ENCODE results near the gene TIMM10. TPM values are rescaled to one million over a fixed set of nuclear protein-coding genes. Genes with fewer than 3 reads are reported as not detected.

TIMM10 gene
- total and polyA plus RNA-seq, 2 experiments from 2014 or later, result 32.6 to 64.7 TPM

GRCh38 chr11:57555393-57555792 is 24.8 kb upstream of the TIMM10 start:
- TF ChIP-seq, protein P1, sequence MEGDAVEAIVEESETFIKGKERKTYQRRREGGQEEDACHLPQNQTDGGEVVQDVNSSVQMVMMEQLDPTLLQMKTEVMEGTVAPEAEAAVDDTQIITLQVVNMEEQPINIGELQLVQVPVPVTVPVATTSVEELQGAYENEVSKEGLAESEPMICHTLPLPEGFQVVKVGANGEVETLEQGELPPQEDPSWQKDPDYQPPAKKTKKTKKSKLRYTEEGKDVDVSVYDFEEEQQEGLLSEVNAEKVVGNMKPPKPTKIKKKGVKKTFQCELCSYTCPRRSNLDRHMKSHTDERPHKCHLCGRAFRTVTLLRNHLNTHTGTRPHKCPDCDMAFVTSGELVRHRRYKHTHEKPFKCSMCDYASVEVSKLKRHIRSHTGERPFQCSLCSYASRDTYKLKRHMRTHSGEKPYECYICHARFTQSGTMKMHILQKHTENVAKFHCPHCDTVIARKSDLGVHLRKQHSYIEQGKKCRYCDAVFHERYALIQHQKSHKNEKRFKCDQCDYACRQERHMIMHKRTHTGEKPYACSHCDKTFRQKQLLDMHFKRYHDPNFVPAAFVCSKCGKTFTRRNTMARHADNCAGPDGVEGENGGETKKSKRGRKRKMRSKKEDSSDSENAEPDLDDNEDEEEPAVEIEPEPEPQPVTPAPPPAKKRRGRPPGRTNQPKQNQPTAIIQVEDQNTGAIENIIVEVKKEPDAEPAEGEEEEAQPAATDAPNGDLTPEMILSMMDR (IDR thresholded peaks at IDR 0.05; ENCODE audit: low read depth, low read length), result no peak
- peaks cover 46% of the 10 kb centered on the region for H3K36me3 ChIP-seq
- H3K4me3 ChIP-seq, result no peak overlapping the region
- H3K27ac ChIP-seq, result no peak overlapping the region
- no peaks in the 10 kb centered on the region for H3K27me3 ChIP-seq
- DNase-seq (ENCODE audit: low read depth in 1 of 2, low spot score in 1 of 2), result no peak
- H3K9me3 ChIP-seq (ENCODE audit: low read depth), result no peaks in the 10 kb centered on the region
- H3K4me1 ChIP-seq (ENCODE audit: low read depth), result no peaks in the 10 kb centered on the region

- Histone ChIP-seq H3K27me3 (no peaks in the 10 kb centered on the region), H3K27ac (no peak overlapping the region)
- TF ChIP-seq, protein P1 (IDR thresholded peaks at IDR 0.05; ENCODE audit: low read depth, low read length), result no peak
Observed at GRCh38 chr11:57552479-57552878, 21.9 kb upstream of the TIMM10 start.

GRCh38 chr11:57551941-57552340 is 21.4 kb upstream of the TIMM10 start:
- H3K27ac ChIP-seq, result no peak overlapping the region
- no peak for DNase-seq (ENCODE audit: low read depth in 1 of 2, low spot score in 1 of 2)
- peaks cover 32% of the 10 kb centered on the region for H3K36me3 ChIP-seq
- no peaks in the 10 kb centered on the region for H3K4me1 ChIP-seq (ENCODE audit: low read depth)
- no peak overlapping the region for H3K4me3 ChIP-seq
- no peaks in the 10 kb centered on the region for H3K27me3 ChIP-seq
- TF ChIP-seq, protein P1 (IDR thresholded peaks at IDR 0.05; ENCODE audit: low read depth, low read length), result no peak
- no peaks in the 10 kb centered on the region for H3K9me3 ChIP-seq (ENCODE audit: low read depth)

More at GRCh38 chr11:57552479-57552878, 21.9 kb upstream of the TIMM10 start:
- DNase-seq (ENCODE audit: low read depth in 1 of 2, low spot score in 1 of 2), result no peak
- H3K4me3 ChIP-seq, result no peak overlapping the region
- H3K9me3 ChIP-seq (ENCODE audit: low read depth), result no peaks in the 10 kb centered on the region
- H3K4me1 ChIP-seq (ENCODE audit: low read depth), result no peaks in the 10 kb centered on the region
- H3K36me3 ChIP-seq, result peaks cover 32% of the 10 kb centered on the region

- Histone ChIP-seq H3K4me1 (ENCODE audit: low read depth) (no peaks in the 10 kb centered on the region), H3K9me3 (ENCODE audit: low read depth) (no peaks in the 10 kb centered on the region), H3K36me3 (peaks cover 29% of the 10 kb centered on the region), H3K27me3 (no peaks in the 10 kb centered on the region), H3K4me3 (no peak overlapping the region), H3K27ac (peak overlapping the region; percentile 54)
- no peak for DNase-seq (ENCODE audit: low read depth in 1 of 2, low spot score in 1 of 2)
- TF ChIP-seq, protein P1 (IDR thresholded peaks at IDR 0.05; ENCODE audit: low read depth, low read length), result no peak
Observed at GRCh38 chr11:57549983-57550382, 19.4 kb upstream of the TIMM10 start.

- Histone ChIP-seq H3K9me3 (ENCODE audit: low read depth) (no peaks in the 10 kb centered on the region), H3K4me1 (ENCODE audit: low read depth) (no peaks in the 10 kb centered on the region), H3K36me3 (peaks cover 15% of the 10 kb centered on the region), H3K27ac (no peak overlapping the region), H3K27me3 (no peaks in the 10 kb centered on the region), H3K4me3 (no peak overlapping the region)
- DNase-seq (ENCODE audit: low read depth in 1 of 2, low spot score in 1 of 2), result no peak
- TF ChIP-seq, protein P1 (IDR thresholded peaks at IDR 0.05; ENCODE audit: low read depth, low read length), result no peak
Observed at GRCh38 chr11:57547854-57548377, 17.4 kb upstream of the TIMM10 start.

Measured in cardiac muscle cell (in vitro differentiated cells and primary cell).